ENCODE results near the gene SLC15A1.

The SLC15A1 gene

GRCh38 chr13:98690348-98691022 is 62.0 kb downstream of the SLC15A1 start:
- DNase-seq: no peak

- DNase-seq: no peak
Measured at GRCh38 chr13:98689347-98689968, 63.0 kb downstream of the SLC15A1 start.

GRCh38 chr13:98688373-98688772 is 64.1 kb downstream of the SLC15A1 start:
- DNase-seq: no peak

GRCh38 chr13:98687319-98687718 is 65.2 kb downstream of the SLC15A1 start:
- no peak for DNase-seq

- DNase-seq: peak in 1 of 2 experiments; percentile 23
Measured at GRCh38 chr13:98686270-98686669, 66.2 kb downstream of the SLC15A1 start.

GRCh38 chr13:98685146-98685545 is 67.3 kb downstream of the SLC15A1 start:
- no peak for DNase-seq

GRCh38 chr13:98681049-98681448 is 71.4 kb downstream of the SLC15A1 start:
- DNase-seq: no peak

GRCh38 chr13:98678741-98679140 is 73.7 kb downstream of the SLC15A1 start:
- no peak for DNase-seq

- DNase-seq: no peak
Measured at GRCh38 chr13:98677398-98677797, 75.1 kb downstream of the SLC15A1 start.

GRCh38 chr13:98676239-98676638 is 76.2 kb downstream of the SLC15A1 start:
- DNase-seq: no peak

- no peak for DNase-seq
Measured at GRCh38 chr13:98675837-98676236, 76.6 kb downstream of the SLC15A1 start.

GRCh38 chr13:98675066-98675465 is 77.4 kb downstream of the SLC15A1 start:
- no peak for DNase-seq

GRCh38 chr13:98672947-98673613 is 79.4 kb downstream of the SLC15A1 start:
- DNase-seq: peak; percentile 32 to 41

- DNase-seq: no peak
Measured at GRCh38 chr13:98668155-98668554, 84.3 kb downstream of the SLC15A1 start.

- DNase-seq: no peak
Measured at GRCh38 chr13:98665638-98665995, 86.9 kb downstream of the SLC15A1 start.

- no peak for DNase-seq
Measured at GRCh38 chr13:98664924-98665637, 87.4 kb downstream of the SLC15A1 start.

- DNase-seq: no peak
Measured at GRCh38 chr13:98664510-98664909, 88.0 kb downstream of the SLC15A1 start.

- DNase-seq: no peak
Measured at GRCh38 chr13:98664047-98664446, 88.4 kb downstream of the SLC15A1 start.

GRCh38 chr13:98658131-98658530 is 94.3 kb downstream of the SLC15A1 start:
- no peak for DNase-seq

- no peak for DNase-seq
Measured at GRCh38 chr13:98657506-98658085, 94.9 kb downstream of the SLC15A1 start.

- no peak for DNase-seq
Measured at GRCh38 chr13:98656223-98656622, 96.2 kb downstream of the SLC15A1 start.

GRCh38 chr13:98653463-98653985 is 98.9 kb downstream of the SLC15A1 start:
- peak; percentile 75 to 85 for DNase-seq

All from NCI-H187 (cell line).